Measurements from ENCODE around the gene SMTN.

- TF ChIP-seq CTCF (IDR thresholded peaks at IDR 0.05) (no peak), RFX5 (IDR thresholded peaks at IDR 0.05; ENCODE audit: low read length) (no peak), POLR2AphosphoS5 (IDR thresholded peaks at IDR 0.05; ENCODE audit: low read depth, low read length) (no peak), FOXM1 (IDR thresholded peaks at IDR 0.05; ENCODE audit: low read depth) (no peak), IRF3 (IDR thresholded peaks at IDR 0.05; ENCODE audit: low read depth, low read length) (no peak), YY1 (IDR thresholded peaks at IDR 0.05; ENCODE audit: low read depth) (no peak), CHD2 (IDR thresholded peaks at IDR 0.05; ENCODE audit: low read length, partially characterized antibody) (no peak), TAF1 (IDR thresholded peaks at IDR 0.05; ENCODE audit: borderline replicate concordance, low read depth, low read length) (no peak)
- TF ChIP-seq, protein P1, sequence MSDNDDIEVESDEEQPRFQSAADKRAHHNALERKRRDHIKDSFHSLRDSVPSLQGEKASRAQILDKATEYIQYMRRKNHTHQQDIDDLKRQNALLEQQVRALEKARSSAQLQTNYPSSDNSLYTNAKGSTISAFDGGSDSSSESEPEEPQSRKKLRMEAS (IDR thresholded peaks at IDR 0.05; ENCODE audit: low read depth): no peak
- TF ChIP-seq, protein P2, sequence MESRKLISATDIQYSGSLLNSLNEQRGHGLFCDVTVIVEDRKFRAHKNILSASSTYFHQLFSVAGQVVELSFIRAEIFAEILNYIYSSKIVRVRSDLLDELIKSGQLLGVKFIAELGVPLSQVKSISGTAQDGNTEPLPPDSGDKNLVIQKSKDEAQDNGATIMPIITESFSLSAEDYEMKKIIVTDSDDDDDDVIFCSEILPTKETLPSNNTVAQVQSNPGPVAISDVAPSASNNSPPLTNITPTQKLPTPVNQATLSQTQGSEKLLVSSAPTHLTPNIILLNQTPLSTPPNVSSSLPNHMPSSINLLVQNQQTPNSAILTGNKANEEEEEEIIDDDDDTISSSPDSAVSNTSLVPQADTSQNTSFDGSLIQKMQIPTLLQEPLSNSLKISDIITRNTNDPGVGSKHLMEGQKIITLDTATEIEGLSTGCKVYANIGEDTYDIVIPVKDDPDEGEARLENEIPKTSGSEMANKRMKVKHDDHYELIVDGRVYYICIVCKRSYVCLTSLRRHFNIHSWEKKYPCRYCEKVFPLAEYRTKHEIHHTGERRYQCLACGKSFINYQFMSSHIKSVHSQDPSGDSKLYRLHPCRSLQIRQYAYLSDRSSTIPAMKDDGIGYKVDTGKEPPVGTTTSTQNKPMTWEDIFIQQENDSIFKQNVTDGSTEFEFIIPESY (IDR thresholded peaks at IDR 0.05; ENCODE audit: borderline replicate concordance, low read depth): no peak
- TF ChIP-seq, protein P3, sequence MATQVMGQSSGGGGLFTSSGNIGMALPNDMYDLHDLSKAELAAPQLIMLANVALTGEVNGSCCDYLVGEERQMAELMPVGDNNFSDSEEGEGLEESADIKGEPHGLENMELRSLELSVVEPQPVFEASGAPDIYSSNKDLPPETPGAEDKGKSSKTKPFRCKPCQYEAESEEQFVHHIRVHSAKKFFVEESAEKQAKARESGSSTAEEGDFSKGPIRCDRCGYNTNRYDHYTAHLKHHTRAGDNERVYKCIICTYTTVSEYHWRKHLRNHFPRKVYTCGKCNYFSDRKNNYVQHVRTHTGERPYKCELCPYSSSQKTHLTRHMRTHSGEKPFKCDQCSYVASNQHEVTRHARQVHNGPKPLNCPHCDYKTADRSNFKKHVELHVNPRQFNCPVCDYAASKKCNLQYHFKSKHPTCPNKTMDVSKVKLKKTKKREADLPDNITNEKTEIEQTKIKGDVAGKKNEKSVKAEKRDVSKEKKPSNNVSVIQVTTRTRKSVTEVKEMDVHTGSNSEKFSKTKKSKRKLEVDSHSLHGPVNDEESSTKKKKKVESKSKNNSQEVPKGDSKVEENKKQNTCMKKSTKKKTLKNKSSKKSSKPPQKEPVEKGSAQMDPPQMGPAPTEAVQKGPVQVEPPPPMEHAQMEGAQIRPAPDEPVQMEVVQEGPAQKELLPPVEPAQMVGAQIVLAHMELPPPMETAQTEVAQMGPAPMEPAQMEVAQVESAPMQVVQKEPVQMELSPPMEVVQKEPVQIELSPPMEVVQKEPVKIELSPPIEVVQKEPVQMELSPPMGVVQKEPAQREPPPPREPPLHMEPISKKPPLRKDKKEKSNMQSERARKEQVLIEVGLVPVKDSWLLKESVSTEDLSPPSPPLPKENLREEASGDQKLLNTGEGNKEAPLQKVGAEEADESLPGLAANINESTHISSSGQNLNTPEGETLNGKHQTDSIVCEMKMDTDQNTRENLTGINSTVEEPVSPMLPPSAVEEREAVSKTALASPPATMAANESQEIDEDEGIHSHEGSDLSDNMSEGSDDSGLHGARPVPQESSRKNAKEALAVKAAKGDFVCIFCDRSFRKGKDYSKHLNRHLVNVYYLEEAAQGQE (IDR thresholded peaks at IDR 0.05; ENCODE audit: low read depth, low read length): no peak
Measured at GRCh38 chr22:31153357-31153756, 72.2 kb downstream of the SMTN start.

Measured in SK-N-SH (cell line).